Stimulated activated naive CD8-positive, alpha-beta T cell treated with anti-CD3 and anti-CD28 coated beads, Interleukin-15, Interleukin-2, amounts not matched to agents 100 ng/mL and 50 ng/mL, for 24 hours (primary cell): ENCODE measurements around the gene CCND3.
"Not testable (repeated sequence)": the region's sequence is repeated elsewhere in the genome, so short reads cannot be mapped to it uniquely, and the experiment has no call there.

Source experiments
- H3K27ac Mint-ChIP-seq: one replicate; pipeline ENCODE4 v1.8.0; 2021; ENCODE audit warnings: mild to moderate bottlenecking, mixed read lengths
- H3K27me3 Mint-ChIP-seq: one replicate; pipeline ENCODE4 v1.8.0; 2021; ENCODE audit warnings: mixed read lengths
- H3K36me3 Mint-ChIP-seq: one replicate; pipeline ENCODE4 v1.8.0; 2021; ENCODE audit warnings: low read depth, mixed read lengths
- H3K4me1 Mint-ChIP-seq: one replicate; pipeline ENCODE4 v1.8.0; 2021; ENCODE audit warnings: low read depth, mixed read lengths
- H3K4me3 Mint-ChIP-seq: one replicate; pipeline ENCODE4 v1.8.0; 2021; ENCODE audit warnings: mild to moderate bottlenecking, mixed read lengths
- H3K9me3 Mint-ChIP-seq: one replicate; pipeline ENCODE4 v1.8.0; 2021; ENCODE audit warnings: mixed read lengths

The CCND3 gene

DNA sequence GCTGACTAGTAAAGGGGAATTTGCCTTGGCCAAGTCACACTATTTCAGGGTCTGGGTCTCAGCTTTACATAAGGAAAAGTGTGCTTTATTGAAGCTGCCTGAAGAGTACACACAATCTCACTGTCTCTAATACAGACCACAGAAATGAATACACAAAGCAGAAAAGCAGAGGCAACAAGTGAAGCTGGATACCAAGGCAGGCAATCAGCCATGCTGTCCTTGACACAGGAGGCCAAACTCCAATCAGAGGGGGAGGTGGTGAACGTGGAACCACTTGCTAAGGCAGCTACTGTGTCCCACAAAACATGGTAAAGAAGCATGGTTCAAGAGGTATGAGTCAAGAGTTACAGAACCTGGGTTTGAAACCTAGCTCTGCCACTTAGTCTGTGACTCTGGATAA is 21.8 kb upstream of the CCND3 start:
- Mint-ChIP-seq H3K36me3 (peaks cover 28% of the 10 kb centered on the region), H3K9me3 (peaks cover 4% of the 10 kb centered on the region), H3K27me3 (no peaks in the 10 kb centered on the region), H3K4me3 (no peak overlapping the region), H3K4me1 (peaks cover 95% of the 10 kb centered on the region), H3K27ac (peak overlapping the region; percentile 86)

DNA sequence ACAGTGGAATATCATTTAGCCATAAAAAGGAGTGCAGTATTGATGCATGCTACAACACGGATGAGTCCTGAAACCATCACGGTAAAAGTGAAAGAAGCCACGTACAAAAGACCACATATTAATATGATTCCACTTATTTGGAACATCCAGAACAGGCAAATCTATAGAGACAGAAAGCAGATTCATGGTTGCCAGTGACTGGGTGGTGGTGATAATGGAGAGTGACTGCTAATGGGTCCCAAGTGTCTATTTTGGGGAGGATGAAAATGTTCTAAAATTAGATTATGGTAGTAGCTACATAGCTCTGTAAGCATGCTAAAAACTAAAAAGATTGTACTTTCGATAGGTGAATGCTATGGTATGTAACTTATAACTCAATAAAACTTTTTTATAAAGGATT is 18.4 kb upstream of the CCND3 start:
- Mint-ChIP-seq H3K27ac (peak overlapping the region; percentile 95), H3K4me1 (peaks cover 90% of the 10 kb centered on the region), H3K36me3 (peaks cover 37% of the 10 kb centered on the region), H3K9me3 (peaks cover 4% of the 10 kb centered on the region), H3K27me3 (no peaks in the 10 kb centered on the region), H3K4me3 (no peak overlapping the region)

- Mint-ChIP-seq H3K36me3 (peaks cover 41% of the 10 kb centered on the region), H3K4me3 (peak overlapping the region; percentile 61), H3K4me1 (peaks cover 86% of the 10 kb centered on the region), H3K9me3 (peaks cover 4% of the 10 kb centered on the region), H3K27ac (peak overlapping the region; percentile 95), H3K27me3 (no peaks in the 10 kb centered on the region)
Measured at GRCh38 chr6:41958022-41958856, 16.6 kb upstream of the CCND3 start.

- Mint-ChIP-seq H3K4me1 (peaks cover 81% of the 10 kb centered on the region), H3K36me3 (peaks cover 37% of the 10 kb centered on the region), H3K27ac (peak overlapping the region; percentile 95), H3K4me3 (no peak overlapping the region), H3K9me3 (peaks cover 4% of the 10 kb centered on the region), H3K27me3 (no peaks in the 10 kb centered on the region)
Measured at GRCh38 chr6:41957117-41957516, 15.5 kb upstream of the CCND3 start.

- Mint-ChIP-seq H3K4me1 (peaks cover 72% of the 10 kb centered on the region), H3K4me3 (no peak overlapping the region), H3K9me3 (peaks cover 4% of the 10 kb centered on the region), H3K36me3 (peaks cover 28% of the 10 kb centered on the region), H3K27ac (peak overlapping the region; percentile 80), H3K27me3 (no peaks in the 10 kb centered on the region)
Measured at GRCh38 chr6:41955412-41955811, 13.8 kb upstream of the CCND3 start.

GRCh38 chr6:41954668-41955067 is 13.1 kb upstream of the CCND3 start:
- peaks cover 22% of the 10 kb centered on the region for H3K36me3 Mint-ChIP-seq
- no peaks in the 10 kb centered on the region for H3K27me3 Mint-ChIP-seq
- H3K4me3 Mint-ChIP-seq = no peak overlapping the region
- peak overlapping the region; percentile 80 for H3K27ac Mint-ChIP-seq
- peaks cover 4% of the 10 kb centered on the region for H3K9me3 Mint-ChIP-seq
- H3K4me1 Mint-ChIP-seq = peaks cover 71% of the 10 kb centered on the region

DNA sequence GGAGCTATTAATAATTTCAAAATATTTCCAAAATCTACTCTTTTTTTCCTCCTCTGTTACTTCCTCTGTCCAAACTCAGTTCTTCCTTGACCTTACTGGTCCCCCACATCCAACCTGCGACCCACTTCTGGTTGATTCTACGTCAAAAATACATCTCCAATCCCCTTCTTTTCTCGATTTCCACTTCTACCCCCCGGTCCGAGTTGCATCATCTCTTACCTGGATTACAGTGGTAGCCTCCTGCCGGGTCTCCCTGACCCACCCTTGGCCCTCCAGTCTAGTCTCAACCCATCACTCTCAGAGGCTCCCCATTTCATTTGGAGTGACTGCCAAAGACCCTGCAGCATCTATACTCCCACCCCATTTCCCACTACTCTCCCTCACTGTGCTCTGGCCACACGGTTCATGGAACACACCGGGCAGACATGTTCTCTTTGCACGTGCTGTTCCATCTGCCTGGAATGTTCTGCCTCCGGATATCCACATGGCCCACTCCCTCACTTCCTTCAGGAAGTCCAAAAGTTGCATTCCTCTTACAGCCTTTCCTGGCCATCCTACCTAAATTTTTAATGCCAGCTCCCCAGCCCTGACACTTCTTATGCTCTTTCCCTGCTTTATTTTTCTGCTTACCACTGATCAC is 6.1 kb upstream of the CCND3 start:
- H3K4me1 Mint-ChIP-seq = peaks cover 61% of the 10 kb centered on the region
- no peak overlapping the region for H3K4me3 Mint-ChIP-seq

DNA sequence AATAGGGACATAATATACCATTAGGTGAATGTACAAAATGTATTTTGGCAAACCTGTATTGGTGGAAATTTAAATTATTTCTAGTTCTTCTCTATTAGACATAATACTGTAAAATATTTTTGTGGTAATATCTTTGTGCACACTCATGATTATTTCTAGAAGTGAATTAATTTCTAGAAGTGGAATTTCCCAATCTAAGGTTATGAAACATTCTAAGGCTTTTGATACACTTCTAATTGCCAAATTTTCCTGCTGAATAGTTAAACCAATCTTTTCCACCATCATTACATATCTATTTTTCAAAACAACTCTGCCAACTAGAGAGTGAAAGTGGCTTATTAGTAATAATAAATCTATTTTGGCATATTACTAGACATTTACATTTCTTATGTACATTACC is 1.8 kb upstream of the CCND3 start:
- Mint-ChIP-seq H3K36me3 (peaks cover 24% of the 10 kb centered on the region), H3K4me3 (no peak overlapping the region)

More for the DNA sequence above, 6.1 kb upstream of the CCND3 start:
- Mint-ChIP-seq H3K27me3 (no peaks in the 10 kb centered on the region), H3K36me3 (no peaks in the 10 kb centered on the region), H3K27ac (peak overlapping the region; percentile 77), H3K9me3 (no peaks in the 10 kb centered on the region)

DNA sequence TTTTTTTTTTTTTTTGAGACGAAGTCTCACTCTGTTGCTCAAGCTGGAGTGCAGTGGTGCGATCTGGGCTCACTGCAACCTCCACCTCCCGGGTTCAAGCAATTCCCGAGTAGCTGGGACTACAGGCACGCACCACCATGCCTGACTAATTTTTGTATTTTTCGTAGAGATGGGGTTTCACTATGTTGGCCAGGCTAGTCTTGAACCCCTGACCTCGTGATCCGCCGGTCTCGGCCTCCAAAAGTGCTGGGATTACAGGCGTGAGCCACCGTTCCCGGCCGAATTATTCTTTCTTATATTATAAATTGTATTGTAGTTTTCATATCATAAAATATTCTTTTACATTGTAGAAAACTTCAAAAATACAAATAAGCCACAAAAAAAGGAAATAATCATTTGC is 1.3 kb upstream of the CCND3 start:
- Mint-ChIP-seq H3K4me3 (peak overlapping the region; percentile 87), H3K4me1 (peaks cover 78% of the 10 kb centered on the region), H3K36me3 (peaks cover 30% of the 10 kb centered on the region), H3K27ac (peak overlapping the region; percentile 95)
- H3K9me3 Mint-ChIP-seq, H3K27me3 Mint-ChIP-seq: not testable (repeated sequence)

More for the DNA sequence above, 1.8 kb upstream of the CCND3 start:
- no peaks in the 10 kb centered on the region for H3K9me3 Mint-ChIP-seq
- peaks cover 75% of the 10 kb centered on the region for H3K4me1 Mint-ChIP-seq
- no peaks in the 10 kb centered on the region for H3K27me3 Mint-ChIP-seq
- peak overlapping the region; percentile 82 for H3K27ac Mint-ChIP-seq

DNA sequence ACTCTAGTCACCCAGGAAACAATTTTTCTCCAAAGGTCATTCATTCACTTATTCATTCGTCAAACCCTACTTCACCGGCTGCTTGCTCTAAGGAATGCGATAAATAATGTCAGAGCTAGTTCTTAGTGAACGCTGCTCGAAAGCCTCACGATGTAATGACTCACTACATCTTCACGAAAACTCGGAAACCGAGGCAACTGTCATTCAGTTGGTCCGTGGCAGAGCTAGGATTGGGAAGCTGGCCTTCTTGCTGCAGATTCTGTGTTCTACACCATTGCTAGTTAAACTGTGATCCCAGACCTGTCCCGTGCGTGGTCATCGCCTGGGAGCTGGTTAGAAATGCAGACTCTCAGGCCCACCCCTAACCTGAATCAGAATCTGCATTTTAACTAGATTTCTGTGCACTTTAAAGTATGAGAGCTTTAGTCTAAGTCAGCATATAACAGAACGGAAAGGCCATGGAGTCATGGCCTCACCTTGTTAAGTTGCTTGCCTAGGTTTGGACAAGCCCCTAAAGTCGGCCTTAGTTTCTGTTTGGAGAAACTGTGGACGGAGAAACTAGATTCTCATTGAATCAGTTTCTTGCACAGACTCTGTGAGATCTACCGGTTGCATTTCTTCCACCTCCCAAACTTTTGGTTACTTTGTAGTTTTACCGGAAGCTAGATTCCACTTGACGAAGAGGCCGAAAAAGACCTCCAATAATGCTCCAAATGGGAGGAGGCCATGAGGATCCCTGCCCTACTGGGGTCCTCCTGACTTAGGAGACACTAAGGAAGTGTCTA is 651 bp upstream of the CCND3 start:
- no peaks in the 10 kb centered on the region for H3K9me3 Mint-ChIP-seq
- peaks cover 36% of the 10 kb centered on the region for H3K36me3 Mint-ChIP-seq
- H3K4me3 Mint-ChIP-seq = peak overlapping the region; percentile 87
- H3K27ac Mint-ChIP-seq = peak overlapping the region; percentile 95
- peaks cover 78% of the 10 kb centered on the region for H3K4me1 Mint-ChIP-seq
- no peaks in the 10 kb centered on the region for H3K27me3 Mint-ChIP-seq

GRCh38 chr6:41940759-41941279 is 789 bp downstream of the CCND3 start:
- Mint-ChIP-seq H3K36me3 (peaks cover 49% of the 10 kb centered on the region), H3K4me3 (peak overlapping the region; percentile 99), H3K4me1 (peaks cover 83% of the 10 kb centered on the region), H3K9me3 (no peaks in the 10 kb centered on the region), H3K27me3 (no peaks in the 10 kb centered on the region), H3K27ac (peak overlapping the region; percentile 93)

GRCh38 chr6:41939848-41940758 is 1.5 kb downstream of the CCND3 start:
- H3K36me3 Mint-ChIP-seq = peaks cover 56% of the 10 kb centered on the region
- peak overlapping the region; percentile 93 for H3K27ac Mint-ChIP-seq
- peak overlapping the region; percentile 99 for H3K4me3 Mint-ChIP-seq
- no peaks in the 10 kb centered on the region for H3K9me3 Mint-ChIP-seq
- H3K27me3 Mint-ChIP-seq = no peaks in the 10 kb centered on the region
- H3K4me1 Mint-ChIP-seq = peaks cover 83% of the 10 kb centered on the region

GRCh38 chr6:41939176-41939847 is 2.3 kb downstream of the CCND3 start:
- Mint-ChIP-seq H3K36me3 (peaks cover 64% of the 10 kb centered on the region), H3K27ac (peak overlapping the region; percentile 93), H3K27me3 (no peaks in the 10 kb centered on the region), H3K4me1 (peaks cover 83% of the 10 kb centered on the region), H3K9me3 (no peaks in the 10 kb centered on the region), H3K4me3 (peak overlapping the region; percentile 99)
